Measurements from ENCODE around the gene FLNA.

The FLNA gene, protein sequence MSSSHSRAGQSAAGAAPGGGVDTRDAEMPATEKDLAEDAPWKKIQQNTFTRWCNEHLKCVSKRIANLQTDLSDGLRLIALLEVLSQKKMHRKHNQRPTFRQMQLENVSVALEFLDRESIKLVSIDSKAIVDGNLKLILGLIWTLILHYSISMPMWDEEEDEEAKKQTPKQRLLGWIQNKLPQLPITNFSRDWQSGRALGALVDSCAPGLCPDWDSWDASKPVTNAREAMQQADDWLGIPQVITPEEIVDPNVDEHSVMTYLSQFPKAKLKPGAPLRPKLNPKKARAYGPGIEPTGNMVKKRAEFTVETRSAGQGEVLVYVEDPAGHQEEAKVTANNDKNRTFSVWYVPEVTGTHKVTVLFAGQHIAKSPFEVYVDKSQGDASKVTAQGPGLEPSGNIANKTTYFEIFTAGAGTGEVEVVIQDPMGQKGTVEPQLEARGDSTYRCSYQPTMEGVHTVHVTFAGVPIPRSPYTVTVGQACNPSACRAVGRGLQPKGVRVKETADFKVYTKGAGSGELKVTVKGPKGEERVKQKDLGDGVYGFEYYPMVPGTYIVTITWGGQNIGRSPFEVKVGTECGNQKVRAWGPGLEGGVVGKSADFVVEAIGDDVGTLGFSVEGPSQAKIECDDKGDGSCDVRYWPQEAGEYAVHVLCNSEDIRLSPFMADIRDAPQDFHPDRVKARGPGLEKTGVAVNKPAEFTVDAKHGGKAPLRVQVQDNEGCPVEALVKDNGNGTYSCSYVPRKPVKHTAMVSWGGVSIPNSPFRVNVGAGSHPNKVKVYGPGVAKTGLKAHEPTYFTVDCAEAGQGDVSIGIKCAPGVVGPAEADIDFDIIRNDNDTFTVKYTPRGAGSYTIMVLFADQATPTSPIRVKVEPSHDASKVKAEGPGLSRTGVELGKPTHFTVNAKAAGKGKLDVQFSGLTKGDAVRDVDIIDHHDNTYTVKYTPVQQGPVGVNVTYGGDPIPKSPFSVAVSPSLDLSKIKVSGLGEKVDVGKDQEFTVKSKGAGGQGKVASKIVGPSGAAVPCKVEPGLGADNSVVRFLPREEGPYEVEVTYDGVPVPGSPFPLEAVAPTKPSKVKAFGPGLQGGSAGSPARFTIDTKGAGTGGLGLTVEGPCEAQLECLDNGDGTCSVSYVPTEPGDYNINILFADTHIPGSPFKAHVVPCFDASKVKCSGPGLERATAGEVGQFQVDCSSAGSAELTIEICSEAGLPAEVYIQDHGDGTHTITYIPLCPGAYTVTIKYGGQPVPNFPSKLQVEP (N-terminal part only)

DNA sequence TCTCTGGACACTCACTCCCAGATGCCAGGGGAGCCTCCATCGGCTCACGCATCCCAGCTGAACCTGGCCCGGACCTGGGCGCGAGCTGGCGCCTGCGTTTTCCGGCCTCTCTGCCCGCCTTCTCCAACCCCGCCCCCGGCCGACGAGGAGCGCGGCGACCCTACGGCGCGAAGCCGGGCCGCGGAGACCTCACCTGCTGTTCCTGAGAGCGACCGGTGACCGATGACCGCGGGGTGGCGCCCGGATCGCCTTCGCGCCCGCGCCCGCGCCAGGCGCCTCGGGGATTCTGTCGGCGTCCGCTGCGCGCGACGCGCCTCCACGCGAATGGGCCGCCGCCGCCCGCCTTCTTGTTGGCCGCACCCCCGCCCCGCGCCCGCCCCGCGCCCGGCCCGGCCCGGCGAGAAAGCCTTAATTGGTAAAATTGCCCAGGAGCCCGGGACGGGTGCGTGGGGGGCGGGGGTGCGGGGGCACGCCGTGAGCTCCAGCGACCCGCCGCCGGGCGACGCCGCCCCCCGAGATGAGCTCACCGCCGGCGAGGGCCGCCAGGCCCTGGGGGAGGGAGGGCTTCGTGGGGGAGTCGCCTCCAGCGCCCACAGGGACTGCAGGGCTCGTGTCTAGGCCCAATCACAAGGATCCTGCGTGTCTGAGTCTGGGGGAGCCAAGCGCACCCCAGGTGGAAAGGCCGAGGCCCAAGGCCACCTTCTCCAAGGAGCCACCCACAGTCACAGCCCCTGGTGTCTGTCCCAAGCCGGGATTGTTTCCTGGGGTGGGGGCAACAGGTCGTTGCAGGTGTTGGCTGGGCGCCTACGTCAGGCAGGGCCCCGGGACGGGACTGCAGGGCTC is at the start of gene FLNA:
TSS of gene FLNA (minus strand) at position 322 of the 843 bp plus-strand sequence. CDS start 3,389 bp downstream, outside the sequence.
- POLR2A ChIA-PET = interaction anchor here (1.1 kb wide), 1 partner anchor 9 kb away, joined by 5 read pairs; no protein-coding TSS in a partner anchor
- CTCF ChIA-PET = interaction anchor here (1.3 to 3.1 kb wide), 7 partner anchors 9 to 362 kb away, joined by 4 to 17 read pairs (median 7); partner anchors contain the start of gene RPL10
- DNase-seq (ENCODE audit: low read depth, low spot score) = no peak
- H3K4me3 ChIP-seq (ENCODE audit: low read depth, low read length) = peak within 1 kb of the TSS; percentile 83
- TF ChIP-seq, protein P1, sequence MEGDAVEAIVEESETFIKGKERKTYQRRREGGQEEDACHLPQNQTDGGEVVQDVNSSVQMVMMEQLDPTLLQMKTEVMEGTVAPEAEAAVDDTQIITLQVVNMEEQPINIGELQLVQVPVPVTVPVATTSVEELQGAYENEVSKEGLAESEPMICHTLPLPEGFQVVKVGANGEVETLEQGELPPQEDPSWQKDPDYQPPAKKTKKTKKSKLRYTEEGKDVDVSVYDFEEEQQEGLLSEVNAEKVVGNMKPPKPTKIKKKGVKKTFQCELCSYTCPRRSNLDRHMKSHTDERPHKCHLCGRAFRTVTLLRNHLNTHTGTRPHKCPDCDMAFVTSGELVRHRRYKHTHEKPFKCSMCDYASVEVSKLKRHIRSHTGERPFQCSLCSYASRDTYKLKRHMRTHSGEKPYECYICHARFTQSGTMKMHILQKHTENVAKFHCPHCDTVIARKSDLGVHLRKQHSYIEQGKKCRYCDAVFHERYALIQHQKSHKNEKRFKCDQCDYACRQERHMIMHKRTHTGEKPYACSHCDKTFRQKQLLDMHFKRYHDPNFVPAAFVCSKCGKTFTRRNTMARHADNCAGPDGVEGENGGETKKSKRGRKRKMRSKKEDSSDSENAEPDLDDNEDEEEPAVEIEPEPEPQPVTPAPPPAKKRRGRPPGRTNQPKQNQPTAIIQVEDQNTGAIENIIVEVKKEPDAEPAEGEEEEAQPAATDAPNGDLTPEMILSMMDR (IDR thresholded peaks at IDR 0.05; ENCODE audit: insufficient read depth, low read length, missing control alignments) = no peak

DNA sequence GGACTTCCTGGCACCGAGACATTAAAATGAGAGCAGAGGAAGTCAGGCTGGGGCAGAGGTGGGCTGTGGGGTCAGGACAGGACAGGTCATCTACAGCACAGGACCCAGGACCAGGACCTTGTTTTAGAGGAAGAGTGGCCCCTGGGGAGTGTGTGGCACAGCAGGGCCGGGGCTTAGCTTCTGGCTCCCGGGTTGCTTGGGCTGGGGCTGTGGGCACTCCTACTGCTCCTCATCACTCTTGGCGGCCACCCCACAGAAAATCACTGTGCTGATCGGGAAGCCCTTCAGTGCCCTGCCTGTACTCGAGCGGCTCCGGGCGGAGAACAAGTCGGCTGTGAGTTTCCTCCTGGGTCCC is 45.9 kb upstream of the FLNA start:
- ChIA-PET POLR2A (no interaction called here), CTCF (interaction anchor here (0.8 kb wide), 1 partner anchor 9 kb away, joined by 3 read pairs; no protein-coding TSS in a partner anchor)

DNA sequence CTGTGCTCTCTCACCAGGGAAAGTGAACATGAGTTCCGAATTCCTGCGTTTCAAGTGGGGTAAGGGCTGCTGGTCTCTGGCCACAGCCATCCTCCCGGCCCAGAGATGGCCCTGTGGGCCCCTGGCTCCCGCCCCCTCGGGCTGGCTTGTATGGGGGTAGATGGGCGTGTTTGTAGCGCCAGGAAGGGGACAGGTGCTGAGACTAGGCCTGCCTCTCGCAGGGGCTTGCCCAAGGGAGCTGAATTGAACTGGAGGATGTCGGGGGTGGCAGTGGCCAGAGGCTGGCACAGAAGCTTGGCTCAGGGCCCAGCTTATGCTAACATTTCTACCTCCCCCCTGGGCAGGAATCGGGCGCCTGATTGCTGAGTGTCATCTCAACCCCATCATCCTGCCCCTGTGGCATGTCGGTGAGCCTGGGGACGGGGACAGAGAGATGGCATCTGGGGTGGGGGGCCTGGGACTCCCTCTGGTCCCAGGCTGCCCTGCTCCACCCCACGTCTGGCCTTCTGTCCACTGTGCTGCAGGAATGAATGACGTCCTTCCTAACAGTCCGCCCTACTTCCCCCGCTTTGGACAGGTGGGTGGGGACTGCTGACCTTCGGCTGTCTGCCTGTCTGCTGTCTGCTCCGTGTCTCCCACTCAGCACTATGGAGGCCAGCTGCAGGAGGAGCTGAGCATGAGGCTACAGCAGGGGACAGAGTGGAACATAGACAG is 45.4 kb upstream of the FLNA start:
- no peak overlapping the region for H3K4me3 ChIP-seq (ENCODE audit: low read depth, low read length)
- TF ChIP-seq, protein P1 (IDR thresholded peaks at IDR 0.05; ENCODE audit: insufficient read depth, low read length, missing control alignments) = no peak
- ChIA-PET POLR2A (no interaction called here), CTCF (no interaction called here)
- no peak for DNase-seq (ENCODE audit: low read depth, low spot score)

More for the DNA sequence above, 45.9 kb upstream of the FLNA start:
- DNase-seq (ENCODE audit: low read depth, low spot score) = no peak
- H3K4me3 ChIP-seq (ENCODE audit: low read depth, low read length) = no peak overlapping the region
- TF ChIP-seq, protein P1 (IDR thresholded peaks at IDR 0.05; ENCODE audit: insufficient read depth, low read length, missing control alignments) = no peak

DNA sequence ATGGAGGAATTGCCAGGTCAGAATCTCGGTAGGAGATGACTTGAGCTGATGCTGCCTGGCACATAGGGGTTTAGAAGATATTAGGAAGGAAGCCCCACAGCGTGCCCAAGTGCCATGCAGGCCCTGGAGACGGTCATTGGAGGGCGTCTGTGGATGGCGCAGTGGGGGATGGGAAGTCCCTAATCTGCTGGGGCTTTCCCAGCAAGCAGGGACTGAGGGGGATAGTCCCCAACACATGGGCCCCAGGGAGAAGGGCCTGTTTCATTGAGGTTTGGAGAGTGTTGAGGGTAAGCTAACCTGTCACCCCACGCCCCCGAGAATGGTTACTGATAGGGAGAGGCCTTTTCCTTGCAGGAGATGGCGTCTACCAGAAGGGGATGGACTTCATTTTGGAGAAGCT is 44.8 kb upstream of the FLNA start:
- TF ChIP-seq, protein P1 (IDR thresholded peaks at IDR 0.05; ENCODE audit: insufficient read depth, low read length, missing control alignments) = no peak
- DNase-seq (ENCODE audit: low read depth, low spot score) = no peak
- CTCF ChIA-PET = interaction anchor here (1.0 kb wide), 1 partner anchor 113 kb away, joined by 3 read pairs; no protein-coding TSS in a partner anchor

DNA sequence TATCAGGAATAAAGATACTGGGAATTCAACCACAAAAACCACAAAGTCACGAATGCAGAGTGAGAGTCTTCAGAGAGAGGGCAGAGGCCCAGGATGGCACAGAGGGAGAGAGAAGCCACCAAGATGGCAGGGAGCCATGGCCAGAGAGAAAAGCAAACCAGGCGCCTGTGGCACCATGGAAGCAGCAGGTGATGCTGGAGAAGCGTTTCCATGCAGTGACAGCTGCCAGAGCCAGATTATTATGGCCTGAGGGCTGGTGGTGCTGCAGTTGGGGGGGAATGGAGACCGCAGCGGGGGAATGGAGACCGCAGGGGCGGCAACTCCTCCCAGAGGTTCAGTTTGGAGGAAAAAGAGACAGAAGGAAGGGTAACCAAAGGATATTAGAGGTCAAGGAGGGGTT is 42.7 kb upstream of the FLNA start:
- CTCF ChIA-PET = no interaction called here

More for the DNA sequence above, 44.8 kb upstream of the FLNA start:
- POLR2A ChIA-PET = no interaction called here
- no peak overlapping the region for H3K4me3 ChIP-seq (ENCODE audit: low read depth, low read length)

More for the DNA sequence above, 42.7 kb upstream of the FLNA start:
- POLR2A ChIA-PET = no interaction called here
- DNase-seq (ENCODE audit: low read depth, low spot score) = no peak
- no peak overlapping the region for H3K4me3 ChIP-seq (ENCODE audit: low read depth, low read length)
- TF ChIP-seq, protein P1 (IDR thresholded peaks at IDR 0.05; ENCODE audit: insufficient read depth, low read length, missing control alignments) = no peak

Data from AG04449 (cell line).